HFF-Myc (cell line): Measurements from ENCODE around the gene PKD1L1.
"Not testable (repeated sequence)": the region's sequence is repeated elsewhere in the genome, so short reads cannot be mapped to it uniquely, and the experiment has no call there.

Experiments
- DNase-seq: peaks from one replicate; pipeline ENCODE4 v3.0.0-alpha.2; 2011; ENCODE audit warnings: low read depth; ENCODE audit errors: extremely low read depth
- H3K4me3 ChIP-seq: replicated peaks from 2 replicates; pipeline ENCODE4 v1.5.1; 2011; ENCODE audit warnings: low read depth, mild to moderate bottlenecking, control low read depth, low read length
- TF ChIP-seq, protein P1 (sequence below): IDR thresholded peaks from 2 replicates; pipeline ENCODE4 v1.5.1; 2012; ENCODE audit warnings: mild to moderate bottlenecking, low read depth, low read length, control low read depth; ENCODE audit errors: missing control alignments

PKD1L1 gene, protein sequence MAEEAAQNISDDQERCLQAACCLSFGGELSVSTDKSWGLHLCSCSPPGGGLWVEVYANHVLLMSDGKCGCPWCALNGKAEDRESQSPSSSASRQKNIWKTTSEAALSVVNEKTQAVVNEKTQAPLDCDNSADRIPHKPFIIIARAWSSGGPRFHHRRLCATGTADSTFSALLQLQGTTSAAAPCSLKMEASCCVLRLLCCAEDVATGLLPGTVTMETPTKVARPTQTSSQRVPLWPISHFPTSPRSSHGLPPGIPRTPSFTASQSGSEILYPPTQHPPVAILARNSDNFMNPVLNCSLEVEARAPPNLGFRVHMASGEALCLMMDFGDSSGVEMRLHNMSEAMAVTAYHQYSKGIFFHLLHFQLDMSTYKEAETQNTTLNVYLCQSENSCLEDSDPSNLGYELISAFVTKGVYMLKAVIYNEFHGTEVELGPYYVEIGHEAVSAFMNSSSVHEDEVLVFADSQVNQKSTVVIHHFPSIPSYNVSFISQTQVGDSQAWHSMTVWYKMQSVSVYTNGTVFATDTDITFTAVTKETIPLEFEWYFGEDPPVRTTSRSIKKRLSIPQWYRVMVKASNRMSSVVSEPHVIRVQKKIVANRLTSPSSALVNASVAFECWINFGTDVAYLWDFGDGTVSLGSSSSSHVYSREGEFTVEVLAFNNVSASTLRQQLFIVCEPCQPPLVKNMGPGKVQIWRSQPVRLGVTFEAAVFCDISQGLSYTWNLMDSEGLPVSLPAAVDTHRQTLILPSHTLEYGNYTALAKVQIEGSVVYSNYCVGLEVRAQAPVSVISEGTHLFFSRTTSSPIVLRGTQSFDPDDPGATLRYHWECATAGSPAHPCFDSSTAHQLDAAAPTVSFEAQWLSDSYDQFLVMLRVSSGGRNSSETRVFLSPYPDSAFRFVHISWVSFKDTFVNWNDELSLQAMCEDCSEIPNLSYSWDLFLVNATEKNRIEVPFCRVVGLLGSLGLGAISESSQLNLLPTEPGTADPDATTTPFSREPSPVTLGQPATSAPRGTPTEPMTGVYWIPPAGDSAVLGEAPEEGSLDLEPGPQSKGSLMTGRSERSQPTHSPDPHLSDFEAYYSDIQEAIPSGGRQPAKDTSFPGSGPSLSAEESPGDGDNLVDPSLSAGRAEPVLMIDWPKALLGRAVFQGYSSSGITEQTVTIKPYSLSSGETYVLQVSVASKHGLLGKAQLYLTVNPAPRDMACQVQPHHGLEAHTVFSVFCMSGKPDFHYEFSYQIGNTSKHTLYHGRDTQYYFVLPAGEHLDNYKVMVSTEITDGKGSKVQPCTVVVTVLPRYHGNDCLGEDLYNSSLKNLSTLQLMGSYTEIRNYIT (N-terminal part only)

DNA sequence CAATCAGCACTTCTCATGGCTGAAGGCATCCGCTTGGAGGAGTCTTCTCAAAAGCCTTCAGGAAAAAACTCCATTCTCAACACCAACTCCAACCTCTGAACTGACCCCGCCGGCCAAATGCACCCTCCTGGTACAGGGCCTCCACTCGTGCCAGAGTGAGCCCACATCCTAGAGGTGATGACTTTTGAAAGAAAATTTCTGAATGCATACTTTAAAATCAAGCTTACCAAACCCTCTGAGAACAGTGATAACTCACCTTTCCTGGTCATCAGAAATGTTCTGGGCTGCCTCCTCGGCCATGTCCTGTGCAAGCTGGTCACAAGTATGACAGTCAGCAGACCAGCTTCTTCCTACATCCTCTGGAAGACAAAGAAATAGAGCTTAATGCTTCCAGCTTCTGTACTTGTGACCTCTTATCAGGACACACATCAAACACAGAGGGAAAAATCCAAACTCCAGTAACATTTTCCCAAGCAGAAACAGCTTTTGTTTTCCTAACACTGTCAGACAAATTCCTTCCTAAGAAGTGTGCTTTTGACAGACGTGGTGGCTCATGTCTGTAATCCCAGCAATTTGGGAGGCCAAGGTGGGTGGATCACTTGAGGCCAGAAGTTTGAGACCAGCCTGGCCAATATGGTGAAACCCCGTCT is at the start of gene PKD1L1:
TSS of gene PKD1L1 (minus strand) at position 326 of the 650 bp plus-strand sequence. CDS start at position 300, 26 bp downstream.
- DNase-seq = no peak
- TF ChIP-seq, protein P1, sequence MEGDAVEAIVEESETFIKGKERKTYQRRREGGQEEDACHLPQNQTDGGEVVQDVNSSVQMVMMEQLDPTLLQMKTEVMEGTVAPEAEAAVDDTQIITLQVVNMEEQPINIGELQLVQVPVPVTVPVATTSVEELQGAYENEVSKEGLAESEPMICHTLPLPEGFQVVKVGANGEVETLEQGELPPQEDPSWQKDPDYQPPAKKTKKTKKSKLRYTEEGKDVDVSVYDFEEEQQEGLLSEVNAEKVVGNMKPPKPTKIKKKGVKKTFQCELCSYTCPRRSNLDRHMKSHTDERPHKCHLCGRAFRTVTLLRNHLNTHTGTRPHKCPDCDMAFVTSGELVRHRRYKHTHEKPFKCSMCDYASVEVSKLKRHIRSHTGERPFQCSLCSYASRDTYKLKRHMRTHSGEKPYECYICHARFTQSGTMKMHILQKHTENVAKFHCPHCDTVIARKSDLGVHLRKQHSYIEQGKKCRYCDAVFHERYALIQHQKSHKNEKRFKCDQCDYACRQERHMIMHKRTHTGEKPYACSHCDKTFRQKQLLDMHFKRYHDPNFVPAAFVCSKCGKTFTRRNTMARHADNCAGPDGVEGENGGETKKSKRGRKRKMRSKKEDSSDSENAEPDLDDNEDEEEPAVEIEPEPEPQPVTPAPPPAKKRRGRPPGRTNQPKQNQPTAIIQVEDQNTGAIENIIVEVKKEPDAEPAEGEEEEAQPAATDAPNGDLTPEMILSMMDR = no peak
- H3K4me3 ChIP-seq = no peak within 1 kb of the TSS

DNA sequence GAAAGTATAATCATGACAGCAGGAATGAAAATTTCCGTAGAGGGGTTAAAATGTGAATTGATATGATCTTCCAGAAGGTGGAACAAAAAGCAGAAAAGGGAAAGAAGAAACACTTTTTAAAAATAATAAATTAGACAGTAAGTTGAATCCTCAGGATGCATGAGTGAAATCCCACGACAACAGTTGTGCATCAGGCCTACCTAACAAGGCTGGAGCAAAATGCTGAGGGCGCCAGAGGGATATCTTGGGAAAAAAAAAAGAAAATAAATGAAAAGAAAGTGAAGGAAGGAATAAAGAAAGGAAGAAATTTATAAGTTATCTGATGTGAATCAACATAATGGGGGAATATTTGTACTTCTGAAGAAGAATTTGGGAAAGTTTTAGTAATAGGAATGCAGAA is 44.2 kb upstream of the PKD1L1 start:
- H3K4me3 ChIP-seq = no peak overlapping the region
- DNase-seq = no peak
- TF ChIP-seq, protein P1 = no peak

DNA sequence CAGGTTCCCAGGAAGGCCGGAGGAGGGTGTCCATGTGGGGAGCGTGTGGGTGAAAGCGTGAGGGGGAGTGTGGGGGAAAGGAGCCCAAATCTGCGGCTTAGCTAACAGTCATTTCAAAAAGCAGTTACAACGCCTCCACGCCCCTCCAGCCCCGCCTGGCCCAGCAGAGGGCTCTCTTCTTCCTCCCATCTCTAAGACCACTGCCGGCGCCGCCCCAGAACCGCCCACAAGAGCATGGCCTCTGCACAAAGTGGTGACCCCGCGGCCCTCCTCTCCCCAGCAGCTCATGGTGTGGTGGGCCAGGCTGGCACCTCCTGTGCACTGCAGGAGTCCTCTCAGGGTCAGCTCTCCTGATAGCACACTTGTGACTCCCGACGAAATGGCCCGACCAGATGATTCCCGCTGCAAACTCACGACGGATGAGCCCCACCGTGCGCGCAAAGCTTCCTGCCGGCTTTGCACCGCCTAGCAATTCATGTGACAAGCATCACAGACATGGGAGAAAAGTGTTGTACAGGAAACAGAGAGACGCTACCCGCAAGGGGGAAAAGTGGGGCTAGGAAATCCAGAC is 43.6 kb upstream of the PKD1L1 start:
- peak overlapping the region; percentile 28 for H3K4me3 ChIP-seq
- peak; percentile 22 for DNase-seq
- TF ChIP-seq, protein P1 = peak; percentile 73

DNA sequence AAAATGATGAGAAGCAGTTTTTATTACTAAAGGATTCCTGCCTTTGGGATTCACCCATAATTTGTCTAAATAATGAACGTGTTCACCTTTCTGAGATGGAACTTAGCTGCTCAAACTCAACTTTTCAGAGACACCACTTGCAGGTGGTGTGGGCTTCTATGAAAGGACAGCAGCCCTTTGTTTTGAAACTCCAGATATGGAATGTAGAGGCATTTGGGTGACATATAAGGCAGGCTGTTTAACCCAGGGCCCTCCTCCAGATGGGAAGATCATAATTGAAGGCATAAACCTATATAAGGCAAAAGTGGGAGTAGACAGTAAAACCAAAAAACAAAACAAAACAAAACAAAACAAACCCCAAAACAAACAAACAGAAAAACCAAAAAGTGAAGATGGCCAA is 43.0 kb upstream of the PKD1L1 start:
- H3K4me3 ChIP-seq = peak overlapping the region; percentile 28
- TF ChIP-seq, protein P1 = no peak
- no peak for DNase-seq

DNA sequence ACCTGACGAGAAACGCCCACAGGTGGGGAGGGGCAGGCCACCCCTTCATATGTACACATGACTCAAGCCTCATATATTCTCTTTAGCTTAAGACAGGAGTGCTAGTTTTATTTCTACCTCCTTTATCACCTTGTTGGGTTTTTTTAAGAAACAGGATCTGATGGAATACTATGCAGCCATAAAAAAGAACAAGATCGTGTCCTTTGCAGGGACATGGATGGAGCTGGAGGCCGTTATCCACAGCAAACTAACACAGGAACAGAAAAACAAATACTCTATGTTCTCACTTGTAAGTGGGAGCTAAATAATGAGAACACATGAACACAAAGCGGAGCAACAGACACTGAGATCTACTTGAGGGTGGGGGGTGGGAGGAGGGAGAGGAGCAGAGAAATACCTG is 42.3 kb upstream of the PKD1L1 start:
- TF ChIP-seq, protein P1 = no peak
- no peak for DNase-seq
- H3K4me3 ChIP-seq = no peak overlapping the region

DNA sequence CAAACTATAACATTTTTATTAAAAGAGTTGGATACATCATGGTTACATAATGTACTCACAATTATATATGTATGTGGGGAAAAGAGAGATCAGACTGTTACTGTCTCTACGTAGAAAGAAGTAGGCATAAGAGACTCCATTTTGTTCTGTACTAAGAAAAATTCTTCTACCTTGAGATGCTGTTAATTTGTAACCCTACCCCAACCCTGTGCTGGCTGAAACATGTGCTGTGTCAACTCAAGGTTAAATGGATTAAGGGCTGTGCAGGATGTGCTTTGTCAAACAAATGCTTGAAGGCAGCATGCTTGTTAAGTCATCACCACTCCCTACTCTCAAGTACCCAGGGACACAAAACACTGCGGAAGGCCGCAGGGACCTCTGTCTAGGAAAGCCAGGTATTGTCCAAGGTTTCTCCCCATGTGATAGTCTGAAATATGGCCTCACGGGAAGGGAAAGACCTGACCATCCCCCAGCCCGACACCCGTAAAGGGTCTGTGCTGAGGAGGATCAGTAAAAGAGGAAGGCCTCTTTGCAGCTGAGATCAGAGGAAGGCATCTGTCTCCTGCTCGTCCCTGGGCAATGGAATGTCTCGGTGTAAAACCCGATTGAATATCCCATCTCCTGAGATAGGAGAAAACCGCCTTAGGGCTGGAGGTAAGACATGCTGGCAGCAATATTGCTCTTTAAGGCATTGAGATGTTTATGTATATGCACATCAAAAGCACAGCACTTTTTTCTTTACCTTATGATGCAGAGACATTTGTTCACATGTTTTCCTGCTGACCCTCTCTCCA is 41.5 kb upstream of the PKD1L1 start:
- not testable (repeated sequence) for H3K4me3 ChIP-seq, DNase-seq
